Body of pancreas (tissue), 4 donors: ENCODE results near the gene IFNL3. TPM values are rescaled to one million over a fixed set of nuclear protein-coding genes. Genes with fewer than 3 reads are reported as not detected.
A peak's percentile ranks its signal among the peaks of the same experiment; 100 is the strongest.
"Not testable (repeated sequence)": the region's sequence is repeated elsewhere in the genome, so short reads cannot be mapped to it uniquely, and the experiment has no call there.

Source experiments
- ATAC-seq: fragments of 150-250 bp; one replicate; pipeline ENCODE4 v1.9.1; 2016
- DNase-seq, 4 donors: peaks; one replicate each; pipeline ENCODE4 v3.0.0-alpha.2; 2019
- H3K27ac ChIP-seq, 4 donors: fragments of 200-600 bp; sonication (generic); 1 replicate in 3 of 4; 2 replicates in 1 of 4; pipeline versions ENCODE4 v1.5.1 to v1.6.1; 2016 to 2019; ENCODE audit warnings: mild to moderate bottlenecking in 1 of 4, mixed read lengths in 1 of 4, moderate library complexity in 1 of 4
- H3K27me3 ChIP-seq, 2 donors: fragments of 200-600 bp; sonication (generic); one replicate each; pipeline ENCODE4 v1.6.0; 2016; ENCODE audit warnings: mild to moderate bottlenecking in 1 of 2
- H3K36me3 ChIP-seq, 2 donors: fragments of 200-600 bp; sonication (generic); replicated peaks in 1 of 2; 2 replicates each; pipeline ENCODE4 v1.5.1; 2016; ENCODE audit warnings: low read depth in 2 of 2; ENCODE audit not compliant: insufficient read depth in 1 of 2
- H3K4me1 ChIP-seq: fragments of 200-600 bp; sonication (generic); one replicate; pipeline ENCODE4 v1.6.0; 2016
- H3K4me3 ChIP-seq, 2 donors: fragments of 200-600 bp; sonication (generic); 1 replicate in 1 of 2; 2 replicates in 1 of 2; pipeline ENCODE4 v1.5.1; 2016 to 2019
- H3K9me3 ChIP-seq, 3 donors: fragments of 200-600 bp; sonication (generic); 1 replicate in 2 of 3; 2 replicates in 1 of 3; pipeline ENCODE4 v1.5.1; 2016
- POLR2A ChIP-seq, 3 donors: fragments of 450-650 bp; IDR thresholded peaks; one replicate each; pipeline ENCODE4 v1.6.1; 2016; ENCODE audit warnings: antibody characterized with exemption in 3 of 3, mild to moderate bottlenecking in 2 of 3
- WGBS, 2 donors: methylation state at CpG; one replicate each; pipeline ENCODE4 v1.1.5; 2017; 5-methylcytosine and 5-hydroxymethylcytosine counted together
- intact Hi-C: fragments of 100-400 bp; cut with DNase I; formaldehyde crosslinking; loops from one replicate; pipeline ENCODE4 v1.15.1; 2023
- total RNA-seq, 2 donors: library from RNA; depleted of rRNA; stranded (reverse); fragments of >200 nt; gene quantifications; one replicate each; pipeline ENCODE4 v1.1.0, GENCODE V29; 2016
- TF ChIP-seq, protein P1 (sequence below), 7 experiments: fragments of 450-650 bp in 4 of 7; fragments of 200-600 bp in 3 of 7; sonication (generic) in 3 of 7; IDR thresholded peaks; one replicate each; pipeline ENCODE4 v1.5.1; 2016 to 2019; ENCODE audit warnings: antibody characterized with exemption in 7 of 7

IFNL3 gene
- total RNA-seq, 2 donors from 2014 or later, result not detected

DNA sequence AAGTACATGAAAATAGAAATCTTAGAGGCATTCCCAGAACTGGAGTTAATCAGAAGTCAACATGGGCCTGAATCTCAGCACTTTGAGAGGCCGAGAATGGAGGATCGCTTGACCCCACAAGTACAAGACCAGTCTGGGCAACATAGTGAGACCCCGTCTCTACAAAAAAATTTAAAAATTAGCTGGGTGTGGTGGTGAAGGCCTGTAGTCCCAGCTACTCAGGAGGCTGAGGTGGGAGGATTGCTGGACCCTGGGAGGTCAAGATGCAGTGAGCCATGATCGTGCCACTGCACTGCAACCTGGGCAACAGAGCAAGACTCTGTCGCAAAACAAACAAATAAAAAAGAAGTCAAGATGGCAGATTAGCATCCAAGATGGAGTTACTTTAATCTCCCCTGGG is 31.9 kb upstream of the IFNL3 start:
- ATAC-seq (no peak), DNase-seq (no peak)
- no peaks in the 10 kb centered on the region for H3K4me1 ChIP-seq
- intact Hi-C loops, result no loop called here
- TF ChIP-seq POLR2A (IDR thresholded peaks at IDR 0.05), result no peak
- no peak overlapping the region for H3K4me3 ChIP-seq
- no peaks in the 10 kb centered on the region for H3K9me3 ChIP-seq
- 92 to 93% methylated on average over 5 of the region's 5 CpGs for WGBS, 2 donors
- H3K36me3 ChIP-seq, result no peaks in the 10 kb centered on the region
- H3K27ac ChIP-seq, result no peak overlapping the region
- H3K27me3 ChIP-seq, result no peaks in the 10 kb centered on the region

DNA sequence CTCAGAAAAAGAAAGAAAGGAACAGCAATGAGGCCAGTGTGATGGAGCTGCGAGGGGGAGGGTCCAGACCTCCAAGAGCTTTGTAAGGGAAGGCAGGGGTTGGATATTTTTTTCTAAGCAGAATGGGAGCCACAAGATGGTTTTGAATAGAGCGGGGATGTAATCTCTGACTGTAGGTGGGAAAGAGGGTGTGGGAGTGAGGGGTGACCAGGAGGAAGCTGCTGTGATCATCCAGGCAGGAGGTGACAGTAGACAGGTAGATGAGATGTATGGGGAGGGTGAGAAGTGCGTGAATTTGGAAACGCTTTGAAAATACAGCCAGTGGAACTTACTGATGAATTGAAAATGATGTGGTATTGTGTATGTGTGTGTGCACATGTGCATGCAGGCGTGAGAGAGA is 30.8 kb upstream of the IFNL3 start:
- 75 to 91% methylated on average over 5 of the region's 5 CpGs for WGBS, 2 donors
- no peaks in the 10 kb centered on the region for H3K27me3 ChIP-seq
- DNase-seq (no peak), ATAC-seq (no peak)
- H3K9me3 ChIP-seq, result no peaks in the 10 kb centered on the region
- H3K36me3 ChIP-seq, result no peaks in the 10 kb centered on the region
- TF ChIP-seq, protein P1, sequence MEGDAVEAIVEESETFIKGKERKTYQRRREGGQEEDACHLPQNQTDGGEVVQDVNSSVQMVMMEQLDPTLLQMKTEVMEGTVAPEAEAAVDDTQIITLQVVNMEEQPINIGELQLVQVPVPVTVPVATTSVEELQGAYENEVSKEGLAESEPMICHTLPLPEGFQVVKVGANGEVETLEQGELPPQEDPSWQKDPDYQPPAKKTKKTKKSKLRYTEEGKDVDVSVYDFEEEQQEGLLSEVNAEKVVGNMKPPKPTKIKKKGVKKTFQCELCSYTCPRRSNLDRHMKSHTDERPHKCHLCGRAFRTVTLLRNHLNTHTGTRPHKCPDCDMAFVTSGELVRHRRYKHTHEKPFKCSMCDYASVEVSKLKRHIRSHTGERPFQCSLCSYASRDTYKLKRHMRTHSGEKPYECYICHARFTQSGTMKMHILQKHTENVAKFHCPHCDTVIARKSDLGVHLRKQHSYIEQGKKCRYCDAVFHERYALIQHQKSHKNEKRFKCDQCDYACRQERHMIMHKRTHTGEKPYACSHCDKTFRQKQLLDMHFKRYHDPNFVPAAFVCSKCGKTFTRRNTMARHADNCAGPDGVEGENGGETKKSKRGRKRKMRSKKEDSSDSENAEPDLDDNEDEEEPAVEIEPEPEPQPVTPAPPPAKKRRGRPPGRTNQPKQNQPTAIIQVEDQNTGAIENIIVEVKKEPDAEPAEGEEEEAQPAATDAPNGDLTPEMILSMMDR (IDR thresholded peaks at IDR 0.05), result no peak
- TF ChIP-seq POLR2A (IDR thresholded peaks at IDR 0.05), result no peak
- H3K4me1 ChIP-seq, result no peaks in the 10 kb centered on the region
- intact Hi-C loops, result no loop called here
- no peak overlapping the region for H3K4me3 ChIP-seq
- no peak overlapping the region for H3K27ac ChIP-seq

DNA sequence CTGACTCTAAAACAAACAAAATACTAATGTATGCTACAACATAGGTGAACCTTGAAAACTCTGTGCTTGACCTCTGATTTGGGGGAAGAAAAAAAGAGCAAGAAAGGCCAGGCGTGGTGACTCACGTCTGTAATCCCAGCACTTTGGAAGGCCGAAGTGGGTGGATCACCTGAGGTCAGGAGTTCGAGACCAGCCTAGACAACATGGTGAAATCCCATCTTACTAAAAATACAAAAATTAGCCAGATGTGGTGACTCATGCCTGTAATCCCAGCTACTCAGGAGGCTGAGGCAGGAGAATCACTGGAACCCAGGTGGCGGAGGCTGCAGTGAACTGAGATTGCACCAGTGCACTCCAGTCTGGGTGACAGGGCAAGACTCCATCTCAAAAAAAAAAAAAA is 29.1 kb upstream of the IFNL3 start:
- intact Hi-C loops, H3K4me3 ChIP-seq, H3K36me3 ChIP-seq, H3K9me3 ChIP-seq, DNase-seq, H3K27ac ChIP-seq, ATAC-seq, H3K27me3 ChIP-seq, H3K4me1 ChIP-seq: not testable (repeated sequence)
- WGBS, 2 donors, result 91 to 94% methylated on average over 4 to 5 of the region's 5 CpGs

DNA sequence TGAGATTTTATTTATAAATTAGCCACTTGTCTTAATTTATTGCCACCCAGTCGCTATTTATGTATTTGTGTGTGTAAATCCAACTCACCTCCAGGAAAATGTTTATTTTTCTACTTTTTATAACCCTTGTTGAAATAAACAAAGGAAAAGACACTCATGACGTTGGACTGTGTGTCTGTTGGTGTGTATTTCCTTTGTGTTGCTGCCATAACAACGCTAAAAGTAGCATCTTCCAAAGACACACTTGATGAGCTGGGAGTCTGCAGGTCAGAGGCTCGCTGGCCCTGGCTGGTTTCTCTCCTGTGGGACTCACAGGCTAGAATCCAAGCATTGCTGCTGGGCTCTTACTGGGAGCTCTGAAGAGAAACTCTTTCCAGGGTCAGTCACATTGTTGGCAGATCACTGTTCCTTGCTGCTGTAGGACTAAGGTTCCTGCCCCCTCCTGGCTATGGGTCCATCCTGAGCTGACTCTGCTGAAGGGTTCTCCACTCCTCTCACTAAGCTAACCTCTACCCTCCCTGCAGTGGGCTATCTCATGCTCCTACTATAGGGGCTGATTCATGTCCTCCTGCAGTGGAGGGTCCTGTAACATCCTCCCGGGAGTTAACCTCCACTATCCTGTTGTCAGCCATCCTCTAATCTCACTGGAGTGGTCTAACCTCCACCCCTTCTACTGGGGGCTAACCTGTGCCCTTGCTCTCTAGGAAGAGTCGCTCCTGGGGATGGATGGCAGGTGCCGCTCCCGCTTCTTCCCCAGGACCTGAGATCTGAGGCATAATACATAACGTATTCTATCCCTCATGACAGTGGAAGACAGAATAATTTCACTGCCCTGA is 25.4 kb upstream of the IFNL3 start:
- Histone ChIP-seq H3K4me3 (no peak overlapping the region), H3K27ac (no peak overlapping the region), H3K27me3 (no peaks in the 10 kb centered on the region), H3K36me3 (no peaks in the 10 kb centered on the region), H3K4me1 (no peaks in the 10 kb centered on the region), H3K9me3 (no peaks in the 10 kb centered on the region)
- no peak for ATAC-seq
- DNase-seq, result no peak
- 75 to 85% methylated on average over 9 of the region's 9 CpGs for WGBS, 2 donors
- TF ChIP-seq POLR2A (IDR thresholded peaks at IDR 0.05), result no peak
- TF ChIP-seq, protein P1 (IDR thresholded peaks at IDR 0.05), result no peak
- intact Hi-C loops, result no loop called here

DNA sequence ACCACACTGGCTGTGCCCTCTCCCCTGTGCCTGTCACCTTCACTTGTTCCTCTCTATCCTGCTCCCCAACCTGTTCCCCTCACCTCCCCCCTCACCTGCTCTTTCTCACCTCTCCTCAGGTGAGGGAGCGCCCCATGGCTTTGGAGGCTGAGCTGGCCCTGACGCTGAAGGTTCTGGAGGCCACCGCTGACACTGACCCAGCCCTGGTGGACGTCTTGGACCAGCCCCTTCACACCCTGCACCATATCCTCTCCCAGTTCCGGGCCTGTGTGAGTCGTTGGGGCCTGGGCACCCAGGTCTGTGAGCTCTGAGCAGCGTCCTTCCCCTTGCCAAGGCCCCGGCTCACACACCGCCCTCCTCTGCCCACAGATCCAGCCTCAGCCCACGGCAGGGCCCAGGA is 24.6 kb upstream of the IFNL3 start:
- 58 to 79% methylated on average over 2 to 6 of the region's 10 CpGs for WGBS, 2 donors
- H3K27me3 ChIP-seq, H3K9me3 ChIP-seq, H3K4me3 ChIP-seq, H3K27ac ChIP-seq, ATAC-seq, H3K4me1 ChIP-seq, H3K36me3 ChIP-seq, intact Hi-C loops, DNase-seq: not testable (repeated sequence)

DNA sequence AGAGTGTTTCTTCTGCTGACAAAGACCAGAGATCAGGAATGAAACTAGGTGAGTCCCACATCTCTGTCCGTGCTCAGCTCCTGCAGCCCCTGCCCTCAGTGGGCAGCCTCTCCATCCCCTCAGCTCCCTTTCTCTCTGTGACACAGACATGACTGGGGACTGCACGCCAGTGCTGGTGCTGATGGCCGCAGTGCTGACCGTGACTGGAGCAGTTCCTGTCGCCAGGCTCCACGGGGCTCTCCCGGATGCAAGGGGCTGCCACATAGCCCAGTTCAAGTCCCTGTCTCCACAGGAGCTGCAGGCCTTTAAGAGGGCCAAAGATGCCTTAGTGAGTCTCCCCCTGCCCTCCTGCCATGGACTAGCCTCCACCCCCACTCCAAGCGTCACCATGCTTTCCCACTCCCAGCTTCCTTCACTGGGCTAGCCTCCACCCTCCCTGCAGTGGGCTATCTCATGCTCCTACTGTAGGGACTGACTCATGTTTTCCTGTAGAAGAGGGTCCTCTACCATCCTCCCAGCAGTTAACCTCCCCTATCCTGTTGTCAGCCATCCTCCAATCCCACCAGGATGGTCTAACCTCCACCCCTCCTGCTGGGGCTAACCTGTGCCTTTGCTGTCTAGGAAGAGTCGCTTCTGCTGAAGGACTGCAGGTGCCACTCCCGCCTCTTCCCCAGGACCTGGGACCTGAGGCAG is 23.9 kb upstream of the IFNL3 start:
- DNase-seq, H3K4me1 ChIP-seq, H3K27me3 ChIP-seq, ATAC-seq, H3K9me3 ChIP-seq, H3K36me3 ChIP-seq, intact Hi-C loops, H3K27ac ChIP-seq, H3K4me3 ChIP-seq: not testable (repeated sequence)
- 77 to 97% methylated on average over 3 to 10 of the region's 10 CpGs for WGBS, 2 donors

DNA sequence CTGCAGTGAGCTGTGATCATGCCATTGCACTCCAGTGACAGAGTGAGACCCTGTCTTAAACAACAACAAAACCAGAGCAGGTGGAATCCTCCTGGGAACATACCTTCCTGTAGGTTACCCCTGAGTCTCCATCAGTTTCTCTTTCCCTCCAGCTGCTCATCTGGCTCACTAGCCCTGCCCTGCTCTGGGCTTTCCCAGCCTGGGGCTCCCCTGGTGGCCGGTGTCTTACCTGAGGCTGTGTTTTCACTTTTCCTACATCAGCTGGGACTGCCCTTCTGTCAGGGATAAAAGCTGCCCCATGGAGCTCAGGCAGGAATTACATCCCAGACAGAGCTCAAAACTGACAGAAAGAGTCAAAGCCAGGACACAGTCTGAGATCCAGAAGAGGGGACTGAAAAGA is 23.3 kb upstream of the IFNL3 start, which contains the start of gene IFNL2:
Gene IFNL2 (plus strand): TSS at position 312 of the 400 bp plus-strand sequence. CDS start 173 bp downstream, outside the sequence.
- peaks cover 11% of the 10 kb centered on the region for H3K4me1 ChIP-seq
- DNase-seq, H3K9me3 ChIP-seq, intact Hi-C loops, H3K27ac ChIP-seq, H3K4me3 ChIP-seq, H3K36me3 ChIP-seq, H3K27me3 ChIP-seq: not testable (repeated sequence)
- WGBS, 2 donors, result no CpG with 5 or more reads among the region's 1 CpG
- peak; percentile 66 for ATAC-seq
